GM19395 (cell line): Measurements from ENCODE around the gene NUP210L.
"Not testable (repeated sequence)": the region's sequence is repeated elsewhere in the genome, so short reads cannot be mapped to it uniquely, and the experiment has no call there.

Source experiments
- ATAC-seq: cut with Tn5 transposase; IDR thresholded peaks from one replicate; pipeline ENCODE4 v1.9.1; 2021; ENCODE audit warnings: mild to moderate bottlenecking, moderate library complexity; ENCODE audit not compliant: unreplicated experiment

The NUP210L gene

DNA sequence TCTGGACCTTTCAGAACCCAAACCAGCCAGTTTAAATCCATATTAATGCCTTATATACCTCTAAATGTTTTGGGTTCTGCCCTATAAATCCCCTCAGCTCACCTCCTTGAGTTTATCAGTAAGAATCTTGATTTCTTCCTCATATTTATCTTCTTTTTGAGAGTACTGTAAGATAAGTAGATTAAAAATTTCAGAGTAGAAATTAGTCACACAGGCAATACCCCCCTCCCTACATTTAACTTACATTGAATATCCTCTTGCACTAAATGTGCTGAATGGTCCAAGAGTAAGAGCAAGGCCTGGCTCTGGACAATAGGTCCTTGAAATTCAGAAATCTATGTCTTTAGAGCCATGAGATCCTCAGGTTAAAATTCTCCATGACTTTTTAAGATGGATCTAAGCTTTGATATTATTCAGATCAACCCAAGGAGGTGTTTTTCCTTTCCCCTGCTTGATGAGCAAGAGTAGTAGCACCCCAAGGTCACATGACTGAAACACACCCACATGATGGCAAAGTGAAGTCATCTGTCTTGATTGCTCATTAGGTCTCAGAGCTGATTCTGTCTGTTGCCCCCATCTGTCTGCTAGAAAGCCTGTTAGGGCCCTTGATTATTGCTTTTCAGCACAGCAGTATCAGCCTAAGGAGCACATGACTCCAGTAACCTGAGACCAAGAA, 15.8 kb upstream of the NUP210L start:
- no peak for ATAC-seq

GRCh38 chr1:154167461-154167860, 12.6 kb upstream of the NUP210L start:
- no peak for ATAC-seq

DNA sequence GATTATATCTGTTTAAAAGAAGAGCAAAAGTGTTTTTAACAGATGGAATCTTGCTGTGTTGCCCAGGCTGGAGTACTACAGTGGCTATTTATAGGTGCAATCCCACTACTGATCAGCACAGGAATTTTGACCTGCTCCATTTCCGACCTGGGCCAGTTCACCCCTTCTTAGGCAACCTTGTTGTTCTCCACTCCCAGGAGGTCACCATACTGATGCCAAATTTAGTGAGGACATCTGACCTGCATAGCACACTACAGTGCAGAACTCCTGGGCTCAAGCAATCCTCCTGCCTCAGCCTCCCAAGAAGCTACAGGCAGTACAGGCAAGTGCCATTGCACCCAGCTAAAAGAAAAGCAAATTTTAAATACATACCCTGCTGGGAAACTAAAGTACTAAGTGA, 11.3 kb upstream of the NUP210L start:
- no peak for ATAC-seq

DNA sequence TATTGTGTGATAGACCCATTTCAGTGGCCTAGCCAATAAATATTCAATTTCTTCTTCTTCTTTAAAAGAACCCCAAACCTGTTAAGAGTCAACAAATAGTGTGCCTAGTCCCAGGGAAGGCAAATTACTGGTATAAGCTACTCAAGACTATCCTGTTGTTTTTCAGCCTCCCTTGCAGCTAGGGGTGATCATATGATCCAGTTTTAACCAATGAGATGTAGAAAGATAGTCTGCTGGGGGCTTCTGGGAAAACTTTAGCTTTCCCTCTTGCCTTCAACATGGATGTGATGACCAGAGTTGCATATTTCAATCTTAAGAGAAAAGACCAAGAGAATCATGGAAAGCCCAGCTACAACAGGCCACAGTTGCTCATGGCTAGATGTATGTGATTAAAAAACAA, 4.7 kb upstream of the NUP210L start:
- ATAC-seq: no peak

- ATAC-seq: peak; percentile 50
Measured at GRCh38 chr1:154158307-154159125, 3.6 kb upstream of the NUP210L start.

DNA sequence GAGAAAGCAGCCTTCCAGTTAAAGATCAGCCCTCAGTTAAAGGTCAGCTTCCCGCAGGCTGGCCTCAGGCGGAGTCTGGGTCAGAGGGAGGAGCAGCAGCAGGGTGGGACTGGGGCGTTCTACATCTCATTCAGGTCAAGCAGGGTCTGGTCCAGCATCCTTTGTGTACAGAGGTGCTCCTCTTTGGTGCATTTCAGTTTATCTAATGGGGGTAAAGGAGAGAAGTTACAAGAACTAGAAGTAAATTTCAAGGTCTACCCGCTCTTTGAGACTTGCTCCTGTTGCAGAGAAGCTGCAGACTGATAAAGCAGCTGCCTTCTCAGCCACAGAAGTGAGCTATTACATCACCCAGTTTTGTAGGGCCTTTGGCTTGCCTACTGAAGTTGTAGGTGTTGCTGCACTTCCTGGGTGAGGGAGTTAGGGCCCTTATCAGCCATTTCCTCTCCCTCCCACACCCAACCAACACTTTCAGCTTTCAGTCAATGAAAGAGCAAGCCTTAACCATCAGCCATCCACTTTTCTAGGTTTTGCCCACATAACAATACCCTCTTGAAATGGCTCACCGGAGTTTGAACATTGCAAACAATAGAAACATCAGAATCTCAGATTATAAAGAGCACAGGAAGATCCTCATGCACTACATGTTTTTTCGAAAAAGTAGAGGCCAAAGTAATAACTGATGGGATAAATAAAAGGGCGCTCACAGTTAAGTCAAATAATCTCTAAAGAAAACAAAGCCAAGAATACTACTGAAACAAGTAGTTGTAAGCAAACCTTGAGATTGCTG, 2.8 kb upstream of the NUP210L start:
- ATAC-seq: peak; percentile 78

- ATAC-seq: no peak
Measured at GRCh38 chr1:154155251-154155650, 378 bp upstream of the NUP210L start.

DNA sequence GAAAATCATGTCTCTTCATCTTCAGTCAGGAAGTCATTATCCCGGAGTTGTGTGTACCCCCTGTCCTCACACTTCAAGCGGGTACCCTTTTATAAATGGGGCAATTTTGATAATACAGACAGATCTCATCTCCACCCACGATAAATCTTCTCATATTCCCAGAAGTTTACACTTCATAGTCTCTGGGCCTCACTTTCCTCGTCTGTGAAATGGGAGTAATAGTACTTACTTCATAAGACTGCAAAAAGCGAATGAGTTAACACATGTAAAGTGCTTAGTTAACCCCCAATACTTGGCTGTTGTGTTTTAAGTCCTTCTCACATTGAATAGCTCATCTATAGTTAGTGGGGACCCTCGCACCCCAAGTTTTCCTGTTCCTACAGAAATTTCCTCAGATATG, 820 bp downstream of the NUP210L start:
- no peak for ATAC-seq

DNA sequence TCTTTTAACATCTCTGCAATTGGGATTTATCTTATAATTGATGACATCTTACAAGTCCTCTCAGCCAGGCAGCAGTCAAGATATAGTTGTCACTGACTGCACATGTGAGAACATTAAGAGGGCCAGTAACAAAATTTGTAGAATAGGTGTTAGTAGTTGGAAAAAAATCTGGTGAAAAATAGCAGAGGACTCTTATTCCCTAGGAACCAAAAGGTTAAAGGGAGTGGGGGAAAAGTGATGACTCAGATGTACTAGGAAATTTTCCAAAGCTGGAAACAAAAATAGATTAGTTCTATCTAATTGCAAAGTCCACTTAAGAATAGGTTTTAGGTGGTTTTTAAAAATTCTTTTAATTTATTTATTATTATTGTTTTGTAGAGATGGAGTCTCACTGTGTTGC, 3.6 kb downstream of the NUP210L start:
- ATAC-seq: no peak

DNA sequence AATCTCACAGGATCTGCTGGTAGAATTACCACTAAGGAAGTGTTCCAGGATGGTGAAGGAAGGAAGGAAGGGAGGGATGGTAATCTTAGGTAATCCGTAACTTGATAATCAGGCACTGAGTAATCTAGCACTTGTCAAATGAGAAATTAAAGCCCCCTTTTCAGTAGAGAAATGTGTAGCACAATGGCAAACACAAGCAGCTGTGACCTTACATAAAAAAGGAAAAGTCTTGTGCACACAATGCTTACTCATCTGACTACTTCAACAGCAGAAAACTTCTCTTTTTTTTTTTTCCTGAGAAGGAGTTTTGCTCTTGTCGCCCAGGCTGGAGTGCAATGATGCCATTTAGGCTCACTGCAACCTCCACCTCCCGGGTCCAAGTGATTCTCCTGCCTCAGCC, 6.1 kb downstream of the NUP210L start:
- no peak for ATAC-seq

GRCh38 chr1:154147505-154147904, 7.4 kb downstream of the NUP210L start:
- ATAC-seq: not testable (repeated sequence)

GRCh38 chr1:154145986-154146385, 8.9 kb downstream of the NUP210L start:
- ATAC-seq: no peak

DNA sequence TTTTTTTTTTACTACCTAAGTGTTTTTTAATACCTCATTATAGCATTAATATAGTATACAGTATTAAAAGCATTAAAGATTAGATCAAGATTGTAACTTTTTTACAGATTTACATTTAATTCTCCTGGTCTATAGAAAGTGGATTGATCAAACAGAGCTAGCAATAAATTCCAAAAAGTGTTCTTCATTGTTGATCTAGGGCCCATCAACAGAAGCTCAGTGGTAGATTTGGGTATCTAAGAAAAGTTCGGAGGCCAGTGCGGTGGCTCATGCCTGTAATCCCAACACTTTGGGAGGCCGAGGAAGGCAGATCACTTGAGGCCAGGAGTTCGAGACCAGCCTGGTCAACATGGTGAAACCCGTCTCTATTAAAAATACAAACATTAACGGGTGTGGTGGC, 12.5 kb downstream of the NUP210L start:
- ATAC-seq: no peak

DNA sequence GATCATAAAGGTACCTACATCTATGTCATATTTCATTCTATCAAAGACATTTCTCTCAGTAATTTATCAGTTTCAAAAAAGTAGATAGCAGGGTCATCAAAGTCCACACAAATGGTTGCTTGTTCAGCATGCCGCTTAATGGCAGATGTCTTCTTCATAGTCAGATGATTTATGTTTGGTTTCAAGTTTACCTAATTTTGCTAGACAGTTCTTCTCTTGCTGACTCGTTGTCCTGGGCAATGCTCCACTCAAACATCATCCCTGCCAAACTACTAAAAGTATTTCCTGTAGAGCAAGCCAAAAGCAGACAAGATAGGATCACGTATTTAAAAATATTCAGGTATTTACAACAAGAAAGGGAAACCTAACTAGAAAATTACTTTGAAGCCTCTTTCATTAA, 13.6 kb downstream of the NUP210L start:
- no peak for ATAC-seq

DNA sequence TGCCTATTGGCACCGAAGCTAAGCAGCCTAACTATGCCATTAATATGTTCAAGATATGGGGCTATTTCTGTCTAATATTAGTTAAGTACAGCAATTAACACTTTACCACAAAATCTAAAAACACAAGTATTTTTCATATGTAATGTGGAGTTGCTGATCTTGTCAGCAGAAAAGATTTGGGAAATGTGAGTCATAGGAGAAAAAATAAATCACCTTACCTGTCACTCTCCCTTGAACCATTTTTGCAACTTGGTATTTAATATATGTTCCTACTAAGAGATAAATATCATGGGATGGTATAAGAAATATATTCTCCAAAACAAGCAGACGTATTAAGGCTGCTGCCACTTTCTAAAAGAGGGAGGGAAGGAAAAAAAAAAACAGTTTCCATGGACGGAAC, 17.0 kb downstream of the NUP210L start:
- ATAC-seq: no peak

- ATAC-seq: no peak
Measured at GRCh38 chr1:154133256-154133655, 21.6 kb downstream of the NUP210L start.

DNA sequence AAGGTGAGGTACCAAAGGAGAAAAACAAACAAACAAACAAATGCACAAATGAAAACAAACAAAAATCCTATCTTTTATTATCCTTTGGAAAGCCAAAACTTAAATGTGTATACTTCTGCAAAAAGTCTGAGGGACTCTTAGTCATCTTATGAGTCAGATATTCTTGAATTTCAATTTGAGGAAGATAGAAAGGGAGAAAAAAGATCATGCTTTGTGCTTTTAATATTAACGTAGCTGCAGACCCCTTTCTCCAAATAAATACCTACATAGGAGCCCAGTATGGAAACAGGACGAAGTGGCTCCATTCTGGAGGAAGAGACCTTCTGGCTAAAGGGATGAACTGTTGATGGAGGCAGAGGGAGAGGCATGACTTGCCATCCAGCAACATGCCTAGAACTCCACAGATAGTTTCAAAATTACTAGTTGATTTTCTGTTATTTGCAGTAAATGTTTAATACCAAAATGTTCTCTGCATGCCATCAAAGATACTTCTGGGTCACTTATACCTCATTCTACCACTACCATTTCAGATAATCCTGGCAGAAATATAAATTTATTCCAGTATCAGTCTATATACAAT, 25.4 kb downstream of the NUP210L start:
- no peak for ATAC-seq

DNA sequence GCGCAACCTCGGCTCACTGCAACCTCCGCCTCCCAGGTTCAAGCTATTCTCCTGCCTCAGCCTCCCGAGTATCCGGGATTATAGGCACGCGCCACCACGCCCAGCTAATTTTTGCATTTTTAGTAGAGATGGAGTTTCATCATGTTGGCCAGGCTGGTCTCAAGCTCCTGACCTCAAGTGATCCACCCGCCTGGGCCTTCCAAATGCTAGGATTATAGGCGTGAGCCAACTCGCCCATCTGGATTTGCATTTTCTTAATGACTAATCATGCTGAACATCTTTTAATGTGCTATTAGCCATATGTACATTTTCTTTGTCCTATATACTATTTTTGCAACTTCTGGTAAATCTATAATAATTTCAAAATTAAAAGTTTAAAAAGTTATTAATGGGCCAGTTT, 31.7 kb downstream of the NUP210L start:
- ATAC-seq: not testable (repeated sequence)

GRCh38 chr1:154117642-154118041, 37.2 kb downstream of the NUP210L start:
- no peak for ATAC-seq

DNA sequence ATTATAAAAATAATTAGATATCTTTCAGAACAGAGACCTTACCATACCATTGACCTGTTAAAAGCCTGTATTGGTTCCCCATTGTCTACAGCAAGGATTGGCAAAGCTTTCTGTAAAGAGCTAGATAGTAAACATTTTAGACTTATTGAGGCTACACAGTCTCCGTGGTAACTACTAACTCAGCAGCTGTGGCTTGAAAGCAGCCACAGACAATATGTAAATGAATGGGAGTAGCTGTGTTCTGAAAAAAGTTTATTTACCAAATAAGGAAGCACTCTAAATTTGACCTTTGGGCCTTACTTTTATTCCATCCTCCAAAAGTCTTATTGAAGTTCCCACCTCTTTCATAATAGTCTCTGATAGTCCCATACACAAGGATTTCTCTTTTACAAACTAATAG, 39.7 kb downstream of the NUP210L start:
- no peak for ATAC-seq

DNA sequence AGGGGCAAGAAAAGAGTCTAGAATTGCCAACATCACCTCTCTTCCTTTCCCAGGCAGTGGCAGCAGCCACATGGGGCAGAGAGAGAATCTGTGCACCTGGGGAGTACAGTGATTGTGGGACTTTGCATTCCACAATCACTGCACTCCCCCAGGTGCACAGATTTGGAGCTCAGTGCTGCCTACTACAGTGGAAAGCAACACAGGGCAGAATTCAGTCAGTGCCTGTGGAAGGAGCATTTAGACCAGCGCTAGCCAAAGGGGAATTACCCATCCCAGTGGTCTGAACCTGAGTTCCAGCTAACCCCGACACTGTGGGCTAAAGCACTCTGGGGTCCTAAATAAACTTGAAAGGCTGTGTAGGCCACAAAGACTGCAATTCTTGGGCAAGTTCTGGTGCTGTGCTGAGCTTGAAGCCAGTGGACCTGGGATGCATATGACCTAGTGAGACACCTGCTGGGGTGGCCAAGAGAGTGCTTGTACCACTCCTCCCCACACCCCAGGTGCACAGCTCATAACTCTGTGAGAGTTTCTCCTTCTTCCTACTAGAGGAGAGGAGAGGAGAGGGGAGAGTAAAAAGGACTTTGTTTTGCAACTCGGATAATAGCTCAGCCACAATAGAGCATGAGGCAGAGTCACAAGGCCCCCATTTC, 50.3 kb downstream of the NUP210L start:
- no peak for ATAC-seq
